HEK293 (cell line): ENCODE data around the gene B4GALNT1.

Source experiments
- CTCF ChIA-PET: fragments of 350-600 bp; formaldehyde crosslinking; extraction: SDS; loops from one replicate; lab custom pipeline; 2021; ENCODE audit warnings: antibody characterized with exemption; lab: Yijun Ruan, JAX
- POLR2A ChIA-PET: fragments of 300-600 bp; formaldehyde crosslinking; extraction: SDS; loops from one replicate; lab custom pipeline; 2020; ENCODE audit warnings: antibody characterized with exemption, inconsistent platforms; lab: Yijun Ruan, JAX
- H3K27ac ChIP-seq: fragments of 200-500 bp; sonication (Bioruptor generic); 2 replicates; pipeline ENCODE4 v1.5.1; 2014; ENCODE audit warnings: low read depth, low read length, control low read depth, inconsistent platforms; ENCODE audit errors: extremely low read depth
- H3K36me3 ChIP-seq, 2 experiments: fragments of 200-500 bp in 1 of 2; sonication (Bioruptor generic) in 1 of 2; 1 replicate in 1 of 2; 2 replicates in 1 of 2; pipeline ENCODE4 v1.5.1; 2014 to 2017; ENCODE audit warnings: inconsistent platforms in 2 of 2, low read length in 2 of 2; ENCODE audit not compliant: control insufficient read depth in 2 of 2, insufficient read depth in 1 of 2
- H3K4me1 ChIP-seq: fragments of 200-500 bp; sonication (Bioruptor generic); 2 replicates; pipeline ENCODE4 v1.5.1; 2014; ENCODE audit warnings: mild to moderate bottlenecking, low read length, inconsistent platforms; ENCODE audit not compliant: control insufficient read depth, insufficient read depth
- H3K4me3 ChIP-seq: 2 replicates; pipeline ENCODE4 v1.5.1; 2011; ENCODE audit warnings: low read depth, mild to moderate bottlenecking, control low read depth, low read length, moderate library complexity
- H3K9me3 ChIP-seq: fragments of 200-500 bp; sonication (Bioruptor generic); 2 replicates; pipeline ENCODE4 v1.5.1; 2014; ENCODE audit warnings: low read depth, low read length, inconsistent platforms; ENCODE audit not compliant: control insufficient read depth, insufficient read depth
- MYNN ChIP-seq: fragments of 450-650 bp; formaldehyde crosslinking; IDR thresholded peaks from 2 replicates; pipeline ENCODE4 v1.5.1; 2016; ENCODE audit warnings: missing biosample characterization, missing genetic modification characterization, borderline replicate concordance
- PATZ1 ChIP-seq: fragments of 450-650 bp; formaldehyde crosslinking; IDR thresholded peaks from 2 replicates; pipeline ENCODE4 v1.5.1; 2016; ENCODE audit warnings: missing biosample characterization, missing genetic modification characterization
- PBX3 ChIP-seq: sonication (generic); formaldehyde crosslinking; IDR thresholded peaks from 2 replicates; pipeline ENCODE4 v1.8.1; 2022; ENCODE audit warnings: mild to moderate bottlenecking, moderate library complexity, missing genetic modification reagents
- RBAK ChIP-seq: fragments of 450-650 bp; formaldehyde crosslinking; IDR thresholded peaks from 2 replicates; pipeline ENCODE4 v1.5.1; 2016; ENCODE audit warnings: missing biosample characterization, missing genetic modification characterization
- SALL2 ChIP-seq: fragments of 450-650 bp; formaldehyde crosslinking; IDR thresholded peaks from 2 replicates; pipeline ENCODE4 v1.5.0; 2017; ENCODE audit warnings: missing biosample characterization, mild to moderate bottlenecking, missing genetic modification characterization, borderline replicate concordance
- SETDB1 ChIP-seq: IDR thresholded peaks from one replicate; pipeline ENCODE4 v1.6.1; 2017; ENCODE audit warnings: mild to moderate bottlenecking, low read length, moderate library complexity, mixed read lengths; ENCODE audit not compliant: insufficient read length
- ZFHX2 ChIP-seq: fragments of 450-650 bp; formaldehyde crosslinking; conservative IDR thresholded peaks from 2 replicates; pipeline ENCODE4 v1.5.1; 2016; ENCODE audit warnings: missing biosample characterization, missing genetic modification characterization
- ZNF121 ChIP-seq: fragments of 450-650 bp; formaldehyde crosslinking; IDR thresholded peaks from 2 replicates; pipeline ENCODE4 v1.5.1; 2016; ENCODE audit warnings: missing biosample characterization, missing genetic modification characterization
- ZNF202 ChIP-seq: fragments of 450-650 bp; formaldehyde crosslinking; IDR thresholded peaks from 2 replicates; pipeline ENCODE4 v1.5.1; 2016; ENCODE audit warnings: missing biosample characterization, missing genetic modification characterization, borderline replicate concordance
- ZNF211 ChIP-seq: fragments of 450-650 bp; formaldehyde crosslinking; IDR thresholded peaks from 2 replicates; pipeline ENCODE4 v1.5.1; 2016; ENCODE audit warnings: low read depth, missing biosample characterization, missing genetic modification characterization
- ZNF280C ChIP-seq: fragments of 450-650 bp; formaldehyde crosslinking; IDR thresholded peaks from 2 replicates; pipeline ENCODE4 v1.5.1; 2016; ENCODE audit warnings: missing biosample characterization, missing genetic modification characterization
- ZNF324 ChIP-seq: fragments of 450-650 bp; formaldehyde crosslinking; IDR thresholded peaks from 2 replicates; pipeline ENCODE4 v1.5.1; 2016; ENCODE audit warnings: missing biosample characterization, missing genetic modification characterization
- ZNF449 ChIP-seq: fragments of 450-650 bp; formaldehyde crosslinking; IDR thresholded peaks from 2 replicates; pipeline ENCODE4 v1.5.1; 2017; ENCODE audit warnings: missing biosample characterization, mild to moderate bottlenecking, missing genetic modification characterization, moderate library complexity
- ZNF549 ChIP-seq: fragments of 450-650 bp; IDR thresholded peaks from 2 replicates; pipeline ENCODE4 v1.5.1; 2018; ENCODE audit warnings: missing biosample characterization, missing genetic modification characterization, mild to moderate bottlenecking, inconsistent platforms, moderate library complexity
- ZNF600 ChIP-seq: fragments of 450-650 bp; formaldehyde crosslinking; IDR thresholded peaks from 2 replicates; pipeline ENCODE4 v1.5.1; 2016; ENCODE audit warnings: missing biosample characterization, missing genetic modification characterization
- ZNF629 ChIP-seq: fragments of 450-650 bp; formaldehyde crosslinking; IDR thresholded peaks from 2 replicates; pipeline ENCODE4 v1.5.1; 2017; ENCODE audit warnings: missing biosample characterization, missing genetic modification characterization
- ZNF692 ChIP-seq: fragments of 450-650 bp; formaldehyde crosslinking; IDR thresholded peaks from 2 replicates; pipeline ENCODE4 v1.5.1; 2016; ENCODE audit warnings: missing biosample characterization, missing genetic modification characterization
- ZNF830 ChIP-seq: fragments of 450-650 bp; IDR thresholded peaks from 2 replicates; pipeline ENCODE4 v1.5.0; 2018; ENCODE audit warnings: missing biosample characterization, missing genetic modification characterization, low read depth, mild to moderate bottlenecking, moderate library complexity

B4GALNT1 gene

GRCh38 chr12:57586128-57586527 is 46.9 kb downstream of the B4GALNT1 start:
- Histone ChIP-seq H3K4me3 (no peak overlapping the region), H3K27ac (no peak overlapping the region), H3K36me3 (peaks cover 0 to 20% of the 10 kb centered on the region in 2 experiments; a peak in 1 of 3 replicates), H3K9me3 (no peaks in the 10 kb centered on the region), H3K4me1 (peaks cover 5% of the 10 kb centered on the region)
- ChIA-PET CTCF (interaction anchor here (3.2 to 6.6 kb wide), 4 partner anchors 11 to 150 kb away, joined by 31 to 113 read pairs (median 36); partner anchors contain the start of gene B4GALNT1), POLR2A (no interaction called here)
- TF ChIP-seq ZNF449 (tag by site-specific recombination) (no peak), RBAK (tag by site-specific recombination) (no peak), ZNF280C (tag by site-specific recombination) (no peak), ZNF549 (no peak), ZNF600 (tag by site-specific recombination) (no peak), SETDB1 (no peak), ZNF211 (no peak), ZNF202 (tag by site-specific recombination) (no peak), ZNF830 (tag by site-specific recombination) (no peak), ZNF324 (no peak), ZNF692 (no peak)

GRCh38 chr12:57585156-57585555 is 47.8 kb downstream of the B4GALNT1 start:
- no peak overlapping the region for H3K27ac ChIP-seq
- CTCF ChIA-PET: interaction anchor here (0.6 to 6.6 kb wide), 12 partner anchors 8 to 175 kb away, joined by 3 to 113 read pairs (median 22); partner anchors contain the start of gene B4GALNT1
- no peaks in the 10 kb centered on the region for H3K4me1 ChIP-seq
- H3K4me3 ChIP-seq: no peak overlapping the region
- POLR2A ChIA-PET: interaction anchor here (0.6 kb wide), 2 partner anchors 33 to 1612 kb away, joined by 3 to 4 read pairs; no protein-coding TSS in a partner anchor
- peaks cover 0 to 29% of the 10 kb centered on the region in 2 experiments; a peak in 1 of 3 replicates for H3K36me3 ChIP-seq
- H3K9me3 ChIP-seq: no peaks in the 10 kb centered on the region
- TF ChIP-seq MYNN (tag by site-specific recombination): no peak

GRCh38 chr12:57584690-57585089 is 48.3 kb downstream of the B4GALNT1 start:
- TF ChIP-seq SALL2 (tag by site-specific recombination) (no peak), ZNF121 (tag by site-specific recombination) (no peak), ZNF629 (tag by site-specific recombination) (no peak), ZFHX2 (tag by site-specific recombination) (no peak), PATZ1 (tag by site-specific recombination) (no peak), PBX3 (no peak)
- Histone ChIP-seq H3K9me3 (no peaks in the 10 kb centered on the region), H3K36me3 (peaks cover 0 to 29% of the 10 kb centered on the region in 2 experiments; a peak in 1 of 3 replicates), H3K4me1 (no peaks in the 10 kb centered on the region), H3K4me3 (no peak overlapping the region), H3K27ac (no peak overlapping the region)
- POLR2A ChIA-PET: interaction anchor here (0.6 to 1.5 kb wide), 3 partner anchors 26 to 48 kb away, joined by 3 to 4 read pairs (median 3); partner anchors contain the start of genes ARHGEF25 and B4GALNT1
- CTCF ChIA-PET: interaction anchor here (0.6 to 6.6 kb wide), 18 partner anchors 8 to 174 kb away, joined by 3 to 113 read pairs (median 9); partner anchors contain the start of gene B4GALNT1
